Measurements from ENCODE around the gene PASK.

DNA sequence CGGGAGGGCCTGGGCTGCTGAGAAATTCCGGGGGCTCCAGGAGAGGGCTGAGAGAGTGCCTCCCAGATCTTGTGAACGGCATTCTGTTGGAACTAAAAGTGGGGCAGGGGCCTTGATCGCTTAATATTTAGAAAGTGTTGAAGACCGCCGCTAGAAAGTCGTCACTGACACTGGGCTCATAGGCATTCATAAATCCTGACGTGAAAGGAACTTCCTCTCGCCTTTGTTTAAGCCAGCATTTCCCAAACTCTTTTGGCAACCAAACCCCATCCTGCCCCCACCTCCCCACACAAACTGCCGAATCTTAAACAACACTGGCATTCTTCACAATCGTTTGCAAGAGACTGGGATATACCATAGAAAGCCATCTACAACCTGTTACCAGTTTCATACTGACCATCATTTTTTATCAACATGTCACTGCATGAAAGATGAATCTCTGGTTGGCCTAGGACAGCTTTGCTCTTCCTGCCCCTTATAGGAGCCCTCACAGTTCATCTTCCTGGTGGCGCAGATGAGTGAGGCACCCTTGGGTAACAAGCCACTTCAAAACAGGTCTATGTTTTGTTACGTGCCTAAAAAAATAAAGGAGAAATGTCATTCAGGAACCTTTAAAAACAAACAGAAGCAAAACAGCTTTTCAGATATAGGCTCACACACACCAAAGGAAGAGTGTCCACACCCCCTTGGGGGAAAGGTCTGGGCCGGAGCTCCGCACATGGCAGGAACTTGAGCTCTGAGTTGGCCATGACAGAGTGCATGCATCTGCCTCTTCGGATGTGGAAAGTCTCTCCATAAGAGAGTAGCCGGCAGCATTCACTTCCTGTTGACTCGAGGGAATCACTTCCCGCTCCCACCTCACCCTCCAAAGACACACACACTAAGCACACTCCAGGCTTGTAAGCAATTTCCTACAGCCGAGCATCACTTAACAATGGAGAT lies 60.2 kb downstream of the PASK start:
- TF ChIP-seq, protein P1, sequence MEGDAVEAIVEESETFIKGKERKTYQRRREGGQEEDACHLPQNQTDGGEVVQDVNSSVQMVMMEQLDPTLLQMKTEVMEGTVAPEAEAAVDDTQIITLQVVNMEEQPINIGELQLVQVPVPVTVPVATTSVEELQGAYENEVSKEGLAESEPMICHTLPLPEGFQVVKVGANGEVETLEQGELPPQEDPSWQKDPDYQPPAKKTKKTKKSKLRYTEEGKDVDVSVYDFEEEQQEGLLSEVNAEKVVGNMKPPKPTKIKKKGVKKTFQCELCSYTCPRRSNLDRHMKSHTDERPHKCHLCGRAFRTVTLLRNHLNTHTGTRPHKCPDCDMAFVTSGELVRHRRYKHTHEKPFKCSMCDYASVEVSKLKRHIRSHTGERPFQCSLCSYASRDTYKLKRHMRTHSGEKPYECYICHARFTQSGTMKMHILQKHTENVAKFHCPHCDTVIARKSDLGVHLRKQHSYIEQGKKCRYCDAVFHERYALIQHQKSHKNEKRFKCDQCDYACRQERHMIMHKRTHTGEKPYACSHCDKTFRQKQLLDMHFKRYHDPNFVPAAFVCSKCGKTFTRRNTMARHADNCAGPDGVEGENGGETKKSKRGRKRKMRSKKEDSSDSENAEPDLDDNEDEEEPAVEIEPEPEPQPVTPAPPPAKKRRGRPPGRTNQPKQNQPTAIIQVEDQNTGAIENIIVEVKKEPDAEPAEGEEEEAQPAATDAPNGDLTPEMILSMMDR (conservative IDR thresholded peaks at IDR 0.05; ENCODE audit: low read depth, low read length): no peak
- no peak for TF ChIP-seq POLR2A (IDR thresholded peaks at IDR 0.05; ENCODE audit: low read depth, low read length)

Data from IMR-90 (cell line).